ENCODE measurements around the gene S100A9.

Gene S100A9

DNA sequence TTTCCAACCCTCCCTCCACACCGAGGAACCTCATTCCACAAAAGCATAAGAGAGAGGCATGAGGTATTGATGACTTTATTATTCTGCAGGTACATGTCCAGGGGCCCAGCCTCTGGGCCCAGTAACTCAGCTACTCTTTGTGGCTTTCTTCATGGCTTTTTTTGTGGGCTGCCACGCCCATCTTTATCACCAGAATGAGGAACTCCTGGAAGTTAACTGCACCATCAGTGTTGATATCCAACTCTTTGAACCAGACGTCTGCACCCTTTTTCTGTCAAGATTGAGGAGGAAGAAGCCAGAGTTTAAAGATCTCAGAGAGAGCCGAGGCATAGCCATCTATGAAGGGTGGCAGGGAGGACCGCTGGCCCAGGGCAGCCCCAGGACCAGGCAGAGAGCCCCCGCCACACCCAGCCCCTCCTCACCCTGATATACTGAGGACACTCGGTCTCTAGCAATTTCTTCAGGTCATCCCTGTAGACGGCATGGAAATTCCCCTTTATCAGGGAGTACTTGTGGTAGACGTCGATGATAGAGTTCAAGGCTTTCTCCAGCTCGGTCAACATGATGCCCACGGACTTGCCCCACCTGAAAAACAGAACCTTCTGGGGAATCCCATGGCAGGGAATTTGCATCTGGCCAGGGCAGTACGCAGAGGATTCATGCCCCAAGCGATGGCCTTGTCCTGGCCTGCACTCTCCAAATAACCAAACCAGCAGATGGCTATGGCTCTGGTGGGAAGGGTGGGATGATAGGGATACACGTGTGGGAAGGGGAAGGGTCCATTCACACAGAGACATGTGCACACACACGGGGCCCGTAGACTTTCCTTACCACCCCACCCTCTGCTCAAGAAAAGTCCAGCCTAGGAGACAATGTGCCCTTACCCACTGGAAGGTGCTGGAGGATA lies 32.6 kb downstream of the S100A9 start:
- Histone ChIP-seq H3K4me1 (ENCODE audit: control insufficient read depth, insufficient read depth, low read depth, low read length) (no peaks in the 10 kb centered on the region), H2AK5ac (ENCODE audit: low read length, severe bottlenecking) (no peak overlapping the region), H4K91ac (ENCODE audit: low read length) (no peak overlapping the region), H3K79me1 (replicated peaks; ENCODE audit: low read length, poor library complexity, severe bottlenecking) (no peaks in the 10 kb centered on the region), H3K36me3 (ENCODE audit: control insufficient read depth in 1 of 2, insufficient read depth in 2 of 2, low read depth in 1 of 2, low read length in 2 of 2) (no peaks in the 10 kb centered on the region), H3K9ac (ENCODE audit: low read length) (no peak overlapping the region), H3K14ac (ENCODE audit: low read length in 2 of 2) (no peak overlapping the region), H2AFZ (ENCODE audit: low read depth, low read length) (no peak overlapping the region), H3K4me3 (ENCODE audit: insufficient read depth in 1 of 2, low read depth in 1 of 2, low read length in 2 of 2) (no peak overlapping the region), H4K8ac (ENCODE audit: low read length) (no peak overlapping the region), H2BK5ac (ENCODE audit: low read depth, low read length, poor library complexity, severe bottlenecking) (no peak overlapping the region), H3K23ac (ENCODE audit: low read length in 2 of 2) (no peak overlapping the region), H3K27me3 (ENCODE audit: control insufficient read depth in 1 of 2, insufficient read depth in 1 of 2, low read length in 2 of 2) (peaks cover 5 to 92% of the 10 kb centered on the region in 2 experiments), H3K9me3 (ENCODE audit: control insufficient read depth, low read length) (no peaks in the 10 kb centered on the region), H2BK120ac (ENCODE audit: low read depth, low read length) (no peak overlapping the region), H2BK12ac (ENCODE audit: low read length in 2 of 2) (no peak overlapping the region), H3K4me2 (ENCODE audit: low read length, poor library complexity, severe bottlenecking) (no peak overlapping the region), H3K4ac (ENCODE audit: low read depth in 1 of 2, low read length in 2 of 2) (no peak overlapping the region), H3K18ac (ENCODE audit: low read depth in 1 of 2, low read length in 2 of 2) (no peak overlapping the region), H3K27ac (ENCODE audit: low read length, poor library complexity, severe bottlenecking) (no peak overlapping the region), H2BK15ac (ENCODE audit: low read depth, poor library complexity, severe bottlenecking) (no peak overlapping the region)
- 75% methylated on average over 14 of the region's 17 CpGs for WGBS
- no peak for DNase-seq

DNA sequence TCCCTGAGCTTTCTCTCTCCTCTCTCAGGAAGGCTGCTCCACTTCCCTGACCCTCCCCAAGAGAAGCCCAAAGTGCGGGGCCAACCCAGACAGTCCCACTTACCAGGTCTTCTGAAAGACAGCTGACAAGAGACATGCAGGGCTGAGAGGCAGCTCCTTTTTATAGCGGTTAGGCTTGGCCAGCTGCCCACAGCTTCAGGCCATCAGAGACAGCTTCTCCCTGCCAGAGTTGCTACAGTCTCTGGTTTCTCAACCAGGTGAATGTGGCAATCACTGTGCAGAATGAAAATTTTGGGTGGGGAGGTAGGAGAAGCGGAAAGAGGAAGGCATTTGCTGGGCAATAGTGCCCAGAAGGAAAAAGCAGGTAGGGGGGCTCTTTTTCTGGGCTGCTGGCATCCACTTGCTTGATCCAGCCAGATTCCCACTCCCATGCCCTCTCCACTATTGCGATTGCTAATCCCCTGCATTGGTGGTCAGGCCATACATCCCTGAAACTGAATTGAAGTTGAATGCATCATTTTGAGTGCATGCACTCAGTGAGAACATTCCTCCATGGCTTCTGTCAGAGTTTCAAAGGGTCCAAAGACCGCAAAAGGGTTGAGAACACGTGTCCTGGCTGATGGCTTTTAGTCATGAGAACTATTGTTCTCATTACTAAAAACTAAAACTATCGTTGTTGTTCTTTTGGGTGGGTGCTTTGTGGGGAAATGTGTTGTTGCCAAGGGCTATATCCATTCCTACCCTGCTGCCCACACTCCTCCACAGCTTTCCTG lies 33.5 kb downstream of the S100A9 start, which contains the start of gene S100A8:
Gene S100A8 (minus strand): TSS at position 136 of the 773 bp plus-strand sequence. CDS start 538 bp downstream, outside the sequence.
- no peaks in the 10 kb centered on the region for H3K4me1 ChIP-seq (ENCODE audit: control insufficient read depth, insufficient read depth, low read depth, low read length)
- no peak within 1 kb of the TSS for H2BK5ac ChIP-seq (ENCODE audit: low read depth, low read length, poor library complexity, severe bottlenecking)
- no peaks in the 10 kb centered on the region for H3K9me3 ChIP-seq (ENCODE audit: control insufficient read depth, low read length)
- no peak within 1 kb of the TSS for H4K91ac ChIP-seq (ENCODE audit: low read length)
- H3K14ac ChIP-seq (ENCODE audit: low read length in 2 of 2) = no peak within 1 kb of the TSS
- no peak for DNase-seq
- H3K27ac ChIP-seq (ENCODE audit: low read length, poor library complexity, severe bottlenecking) = no peak within 1 kb of the TSS
- H3K9ac ChIP-seq (ENCODE audit: low read length) = no peak within 1 kb of the TSS
- no peak within 1 kb of the TSS for H3K23ac ChIP-seq (ENCODE audit: low read length in 2 of 2)
- H3K36me3 ChIP-seq (ENCODE audit: control insufficient read depth in 1 of 2, insufficient read depth in 2 of 2, low read depth in 1 of 2, low read length in 2 of 2) = no peaks in the 10 kb centered on the region
- H2AK5ac ChIP-seq (ENCODE audit: low read length, severe bottlenecking) = no peak within 1 kb of the TSS
- no peak within 1 kb of the TSS for H3K18ac ChIP-seq (ENCODE audit: low read depth in 1 of 2, low read length in 2 of 2)
- H3K4me2 ChIP-seq (ENCODE audit: low read length, poor library complexity, severe bottlenecking) = no peak within 1 kb of the TSS
- no peak within 1 kb of the TSS for H3K4ac ChIP-seq (ENCODE audit: low read depth in 1 of 2, low read length in 2 of 2)
- no peaks in the 10 kb centered on the region for H3K79me1 ChIP-seq (replicated peaks; ENCODE audit: low read length, poor library complexity, severe bottlenecking)
- H2BK12ac ChIP-seq (ENCODE audit: low read length in 2 of 2) = no peak within 1 kb of the TSS
- H2BK15ac ChIP-seq (ENCODE audit: low read depth, poor library complexity, severe bottlenecking) = no peak within 1 kb of the TSS
- no peak within 1 kb of the TSS for H4K8ac ChIP-seq (ENCODE audit: low read length)
- 72% methylated on average over 5 of the region's 7 CpGs for WGBS
- H2AFZ ChIP-seq (ENCODE audit: low read depth, low read length) = no peak within 1 kb of the TSS
- no peak within 1 kb of the TSS for H3K4me3 ChIP-seq (ENCODE audit: insufficient read depth in 1 of 2, low read depth in 1 of 2, low read length in 2 of 2)
- H2BK120ac ChIP-seq (ENCODE audit: low read depth, low read length) = no peak within 1 kb of the TSS
- H3K27me3 ChIP-seq (ENCODE audit: control insufficient read depth in 1 of 2, insufficient read depth in 1 of 2, low read length in 2 of 2) = peaks cover 12 to 93% of the 10 kb centered on the region in 2 experiments

DNA sequence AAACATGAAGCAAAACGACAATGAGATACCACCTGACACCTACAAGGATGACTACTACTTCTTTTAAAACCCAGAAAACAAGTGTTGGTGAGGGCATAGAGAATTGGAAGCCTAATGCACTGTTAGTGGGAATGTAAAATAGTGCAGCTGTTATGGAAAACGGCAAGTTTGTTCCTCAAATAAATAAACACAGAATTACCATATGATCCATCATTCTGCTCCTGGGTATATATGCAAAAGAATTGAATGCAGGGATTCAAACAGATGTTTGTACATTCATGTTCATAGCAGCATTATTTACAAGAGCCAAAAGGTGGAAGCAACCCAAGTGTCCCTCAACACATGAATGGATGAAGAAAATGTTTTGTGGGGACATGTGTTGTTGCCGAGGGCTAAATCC lies 34.6 kb downstream of the S100A9 start:
- Histone ChIP-seq H3K27ac (ENCODE audit: low read length, poor library complexity, severe bottlenecking) (no peak overlapping the region), H2BK12ac (ENCODE audit: low read length in 2 of 2) (no peak overlapping the region), H3K23ac (ENCODE audit: low read length in 2 of 2) (no peak overlapping the region), H2BK5ac (ENCODE audit: low read depth, low read length, poor library complexity, severe bottlenecking) (no peak overlapping the region), H2BK120ac (ENCODE audit: low read depth, low read length) (no peak overlapping the region), H3K14ac (ENCODE audit: low read length in 2 of 2) (no peak overlapping the region), H2AK5ac (ENCODE audit: low read length, severe bottlenecking) (no peak overlapping the region), H3K18ac (ENCODE audit: low read depth in 1 of 2, low read length in 2 of 2) (no peak overlapping the region), H3K79me1 (replicated peaks; ENCODE audit: low read length, poor library complexity, severe bottlenecking) (no peaks in the 10 kb centered on the region), H3K4me2 (ENCODE audit: low read length, poor library complexity, severe bottlenecking) (no peak overlapping the region), H3K36me3 (ENCODE audit: control insufficient read depth in 1 of 2, insufficient read depth in 2 of 2, low read depth in 1 of 2, low read length in 2 of 2) (no peaks in the 10 kb centered on the region), H3K9ac (ENCODE audit: low read length) (no peak overlapping the region), H3K4ac (ENCODE audit: low read depth in 1 of 2, low read length in 2 of 2) (no peak overlapping the region), H3K9me3 (ENCODE audit: control insufficient read depth, low read length) (no peaks in the 10 kb centered on the region), H2AFZ (ENCODE audit: low read depth, low read length) (no peak overlapping the region), H3K4me3 (ENCODE audit: insufficient read depth in 1 of 2, low read depth in 1 of 2, low read length in 2 of 2) (no peak overlapping the region), H2BK15ac (ENCODE audit: low read depth, poor library complexity, severe bottlenecking) (no peak overlapping the region), H3K4me1 (ENCODE audit: control insufficient read depth, insufficient read depth, low read depth, low read length) (no peaks in the 10 kb centered on the region), H3K27me3 (ENCODE audit: control insufficient read depth in 1 of 2, insufficient read depth in 1 of 2, low read length in 2 of 2) (peaks cover 12 to 94% of the 10 kb centered on the region in 2 experiments), H4K8ac (ENCODE audit: low read length) (no peak overlapping the region), H4K91ac (ENCODE audit: low read length) (no peak overlapping the region)
- no peak for DNase-seq
- 83% methylated on average over 1 of the region's 3 CpGs for WGBS

DNA sequence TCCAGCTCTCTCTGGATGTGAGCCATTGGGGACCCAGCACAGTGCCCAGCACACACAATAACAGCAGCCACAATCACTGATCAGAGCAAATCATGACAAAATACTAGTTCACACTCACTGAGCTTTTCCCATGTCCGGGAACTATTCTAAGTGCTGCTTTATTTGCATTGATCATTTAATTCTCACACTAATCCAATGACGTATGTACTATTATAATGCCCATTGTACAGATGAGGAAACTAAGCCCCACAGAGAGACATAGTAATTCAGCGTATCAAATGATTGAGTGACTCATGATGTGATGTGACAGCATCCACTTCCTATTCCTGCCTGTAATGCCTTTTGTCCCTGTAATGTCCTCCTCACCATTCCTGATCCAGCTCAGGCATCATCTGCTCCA lies 35.2 kb downstream of the S100A9 start:
- Histone ChIP-seq H3K4me1 (ENCODE audit: control insufficient read depth, insufficient read depth, low read depth, low read length) (no peaks in the 10 kb centered on the region), H2AK5ac (ENCODE audit: low read length, severe bottlenecking) (no peak overlapping the region), H3K36me3 (ENCODE audit: control insufficient read depth in 1 of 2, insufficient read depth in 2 of 2, low read depth in 1 of 2, low read length in 2 of 2) (no peaks in the 10 kb centered on the region), H2AFZ (ENCODE audit: low read depth, low read length) (no peak overlapping the region), H3K18ac (ENCODE audit: low read depth in 1 of 2, low read length in 2 of 2) (no peak overlapping the region), H3K23ac (ENCODE audit: low read length in 2 of 2) (no peak overlapping the region), H3K4me3 (ENCODE audit: insufficient read depth in 1 of 2, low read depth in 1 of 2, low read length in 2 of 2) (no peak overlapping the region), H3K79me1 (replicated peaks; ENCODE audit: low read length, poor library complexity, severe bottlenecking) (no peaks in the 10 kb centered on the region), H2BK12ac (ENCODE audit: low read length in 2 of 2) (no peak overlapping the region), H3K9me3 (ENCODE audit: control insufficient read depth, low read length) (no peaks in the 10 kb centered on the region), H2BK120ac (ENCODE audit: low read depth, low read length) (no peak overlapping the region), H3K27ac (ENCODE audit: low read length, poor library complexity, severe bottlenecking) (no peak overlapping the region), H2BK5ac (ENCODE audit: low read depth, low read length, poor library complexity, severe bottlenecking) (no peak overlapping the region), H4K8ac (ENCODE audit: low read length) (no peak overlapping the region), H3K4me2 (ENCODE audit: low read length, poor library complexity, severe bottlenecking) (no peak overlapping the region), H3K14ac (ENCODE audit: low read length in 2 of 2) (no peak overlapping the region), H3K27me3 (ENCODE audit: control insufficient read depth in 1 of 2, insufficient read depth in 1 of 2, low read length in 2 of 2) (peaks cover 12 to 89% of the 10 kb centered on the region in 2 experiments), H4K91ac (ENCODE audit: low read length) (no peak overlapping the region), H3K4ac (ENCODE audit: low read depth in 1 of 2, low read length in 2 of 2) (no peak overlapping the region), H2BK15ac (ENCODE audit: low read depth, poor library complexity, severe bottlenecking) (no peak overlapping the region), H3K9ac (ENCODE audit: low read length) (no peak overlapping the region)
- DNase-seq = no peak
- 92% methylated on average over 3 of the region's 3 CpGs for WGBS
